Activated naive CD4-positive, alpha-beta T cell treated with anti-CD3 and anti-CD28 coated beads, Interleukin-2, amount 10 ng/mL, durations not matched to agents 7 days and 5 days (primary cell): ENCODE measurements around the gene CBLN4.

Experiments used
- CTCF ChIA-PET: fragments of 350-600 bp; sonication (Branson Sonifier 250); formaldehyde crosslinking; loops from one replicate; lab custom pipeline; 2021; ENCODE audit warnings: antibody characterized with exemption; lab: Charles Lee
- DNase-seq: peaks from one replicate; pipeline ENCODE4 v3.0.0-alpha.2; 2020
- H3K27ac Mint-ChIP-seq: one replicate; pipeline ENCODE4 v1.8.0; 2021; ENCODE audit warnings: mild to moderate bottlenecking, moderate library complexity, mixed read lengths
- H3K27me3 Mint-ChIP-seq: one replicate; pipeline ENCODE4 v1.8.0; 2021; ENCODE audit warnings: mild to moderate bottlenecking, mixed read lengths
- H3K36me3 Mint-ChIP-seq: one replicate; pipeline ENCODE4 v1.8.0; 2021; ENCODE audit warnings: mixed read lengths
- H3K4me1 Mint-ChIP-seq: one replicate; pipeline ENCODE4 v1.8.0; 2021; ENCODE audit warnings: mixed read lengths
- H3K4me3 Mint-ChIP-seq: one replicate; pipeline ENCODE4 v1.8.0; 2021; ENCODE audit warnings: mild to moderate bottlenecking, moderate library complexity, mixed read lengths
- H3K9me3 Mint-ChIP-seq: one replicate; pipeline ENCODE4 v1.8.0; 2021; ENCODE audit warnings: mixed read lengths

Gene CBLN4

GRCh38 chr20:56005389-56005715 lies at the start of gene CBLN4:
Gene CBLN4, minus strand, starts transcription at chr20:56005519. Its CDS starts 1,348 bp downstream, at chr20:56004171.
- CTCF ChIA-PET = no interaction called here
- H3K27ac Mint-ChIP-seq = peak within 1 kb of the TSS; percentile 33
- H3K9me3 Mint-ChIP-seq = peaks cover 10% of the 10 kb centered on the region
- no peaks in the 10 kb centered on the region for H3K36me3 Mint-ChIP-seq
- peaks cover 33% of the 10 kb centered on the region for H3K27me3 Mint-ChIP-seq
- no peaks in the 10 kb centered on the region for H3K4me1 Mint-ChIP-seq
- DNase-seq = no peak
- no peak within 1 kb of the TSS for H3K4me3 Mint-ChIP-seq

GRCh38 chr20:56043227-56043626 lies 37.9 kb upstream of the CBLN4 start:
- H3K4me1 Mint-ChIP-seq = no peaks in the 10 kb centered on the region
- no peak for DNase-seq
- H3K27me3 Mint-ChIP-seq = no peaks in the 10 kb centered on the region
- no peak overlapping the region for H3K4me3 Mint-ChIP-seq
- H3K27ac Mint-ChIP-seq = no peak overlapping the region
- CTCF ChIA-PET = no interaction called here
- H3K36me3 Mint-ChIP-seq = no peaks in the 10 kb centered on the region
- peaks cover 7% of the 10 kb centered on the region for H3K9me3 Mint-ChIP-seq

GRCh38 chr20:56032251-56032650 lies 26.9 kb upstream of the CBLN4 start:
- CTCF ChIA-PET = no interaction called here

GRCh38 chr20:56018716-56019115 lies 13.4 kb upstream of the CBLN4 start:
- no peak overlapping the region for H3K27ac Mint-ChIP-seq
- no peak overlapping the region for H3K4me3 Mint-ChIP-seq
- no peak for DNase-seq
- peaks cover 10% of the 10 kb centered on the region for H3K9me3 Mint-ChIP-seq
- CTCF ChIA-PET = no interaction called here
- H3K36me3 Mint-ChIP-seq = no peaks in the 10 kb centered on the region
- H3K4me1 Mint-ChIP-seq = no peaks in the 10 kb centered on the region
- H3K27me3 Mint-ChIP-seq = no peaks in the 10 kb centered on the region

More at GRCh38 chr20:56032251-56032650, 26.9 kb upstream of the CBLN4 start:
- Mint-ChIP-seq H3K4me3 (no peak overlapping the region), H3K4me1 (no peaks in the 10 kb centered on the region), H3K9me3 (peaks cover 29% of the 10 kb centered on the region), H3K27ac (no peak overlapping the region), H3K27me3 (no peaks in the 10 kb centered on the region), H3K36me3 (no peaks in the 10 kb centered on the region)
- no peak for DNase-seq

- Mint-ChIP-seq H3K9me3 (peaks cover 11% of the 10 kb centered on the region), H3K36me3 (no peaks in the 10 kb centered on the region), H3K27me3 (no peaks in the 10 kb centered on the region), H3K4me1 (no peaks in the 10 kb centered on the region), H3K4me3 (no peak overlapping the region), H3K27ac (no peak overlapping the region)
- no peak for DNase-seq
- CTCF ChIA-PET = no interaction called here
These were observed 12.9 kb upstream of the CBLN4 start for GRCh38 chr20:56018194-56018593.

- no peak for DNase-seq
- CTCF ChIA-PET = no interaction called here
- Mint-ChIP-seq H3K27me3 (no peaks in the 10 kb centered on the region), H3K4me3 (no peak overlapping the region), H3K4me1 (no peaks in the 10 kb centered on the region), H3K9me3 (peaks cover 8% of the 10 kb centered on the region), H3K27ac (no peak overlapping the region), H3K36me3 (no peaks in the 10 kb centered on the region)
These were observed 12.2 kb upstream of the CBLN4 start for GRCh38 chr20:56017560-56017959.

- no peak overlapping the region for H3K27ac Mint-ChIP-seq
- H3K9me3 Mint-ChIP-seq = peaks cover 10% of the 10 kb centered on the region
- H3K27me3 Mint-ChIP-seq = no peaks in the 10 kb centered on the region
- no peak overlapping the region for H3K4me3 Mint-ChIP-seq
- H3K36me3 Mint-ChIP-seq = no peaks in the 10 kb centered on the region
- CTCF ChIA-PET = no interaction called here
- DNase-seq = no peak
- no peaks in the 10 kb centered on the region for H3K4me1 Mint-ChIP-seq
These were observed 9.7 kb upstream of the CBLN4 start for GRCh38 chr20:56014998-56015397.

- Mint-ChIP-seq H3K27me3 (no peaks in the 10 kb centered on the region), H3K4me3 (no peak overlapping the region)
- CTCF ChIA-PET = no interaction called here
These were observed 8.8 kb upstream of the CBLN4 start for GRCh38 chr20:56014151-56014550.

GRCh38 chr20:56004611-56005388 lies 519 bp downstream of the CBLN4 start:
- H3K9me3 Mint-ChIP-seq = peaks cover 8% of the 10 kb centered on the region
- no peak overlapping the region for H3K27ac Mint-ChIP-seq
- no peaks in the 10 kb centered on the region for H3K36me3 Mint-ChIP-seq
- peaks cover 33% of the 10 kb centered on the region for H3K27me3 Mint-ChIP-seq
- no peak for DNase-seq
- H3K4me3 Mint-ChIP-seq = no peak overlapping the region
- CTCF ChIA-PET = no interaction called here
- no peaks in the 10 kb centered on the region for H3K4me1 Mint-ChIP-seq

More at GRCh38 chr20:56014151-56014550, 8.8 kb upstream of the CBLN4 start:
- no peak for DNase-seq
- no peaks in the 10 kb centered on the region for H3K4me1 Mint-ChIP-seq
- no peak overlapping the region for H3K27ac Mint-ChIP-seq
- peaks cover 12% of the 10 kb centered on the region for H3K9me3 Mint-ChIP-seq
- no peaks in the 10 kb centered on the region for H3K36me3 Mint-ChIP-seq

GRCh38 chr20:56004007-56004406 lies 1.3 kb downstream of the CBLN4 start:
- Mint-ChIP-seq H3K36me3 (no peaks in the 10 kb centered on the region), H3K9me3 (peaks cover 6% of the 10 kb centered on the region), H3K27ac (no peak overlapping the region), H3K27me3 (peaks cover 33% of the 10 kb centered on the region), H3K4me1 (no peaks in the 10 kb centered on the region), H3K4me3 (no peak overlapping the region)
- no peak for DNase-seq
- CTCF ChIA-PET = no interaction called here

GRCh38 chr20:56002908-56003800 lies 2.2 kb downstream of the CBLN4 start:
- CTCF ChIA-PET = no interaction called here
- Mint-ChIP-seq H3K9me3 (peaks cover 6% of the 10 kb centered on the region), H3K36me3 (no peaks in the 10 kb centered on the region), H3K4me3 (no peak overlapping the region), H3K27me3 (peaks cover 33% of the 10 kb centered on the region), H3K27ac (no peak overlapping the region), H3K4me1 (no peaks in the 10 kb centered on the region)
- DNase-seq = no peak

GRCh38 chr20:56001890-56002289 lies 3.4 kb downstream of the CBLN4 start:
- H3K27me3 Mint-ChIP-seq = peaks cover 33% of the 10 kb centered on the region
- H3K27ac Mint-ChIP-seq = no peak overlapping the region
- no peaks in the 10 kb centered on the region for H3K4me1 Mint-ChIP-seq
- H3K36me3 Mint-ChIP-seq = no peaks in the 10 kb centered on the region
- no peak for DNase-seq
- CTCF ChIA-PET = no interaction called here
- H3K4me3 Mint-ChIP-seq = no peak overlapping the region
- peaks cover 5% of the 10 kb centered on the region for H3K9me3 Mint-ChIP-seq

- H3K4me3 Mint-ChIP-seq = no peak overlapping the region
- H3K27ac Mint-ChIP-seq = no peak overlapping the region
- no peaks in the 10 kb centered on the region for H3K36me3 Mint-ChIP-seq
- H3K9me3 Mint-ChIP-seq = peaks cover 5% of the 10 kb centered on the region
- H3K4me1 Mint-ChIP-seq = no peaks in the 10 kb centered on the region
- no peak for DNase-seq
- CTCF ChIA-PET = no interaction called here
- H3K27me3 Mint-ChIP-seq = peaks cover 33% of the 10 kb centered on the region
These were observed 4.1 kb downstream of the CBLN4 start for GRCh38 chr20:56001106-56001785.

- CTCF ChIA-PET = no interaction called here
- H3K27ac Mint-ChIP-seq = no peak overlapping the region
- DNase-seq = no peak
- H3K9me3 Mint-ChIP-seq = peaks cover 5% of the 10 kb centered on the region
- H3K36me3 Mint-ChIP-seq = no peaks in the 10 kb centered on the region
- H3K27me3 Mint-ChIP-seq = no peaks in the 10 kb centered on the region
- no peaks in the 10 kb centered on the region for H3K4me1 Mint-ChIP-seq
- H3K4me3 Mint-ChIP-seq = no peak overlapping the region
These were observed 26.8 kb downstream of the CBLN4 start for GRCh38 chr20:55978550-55978949.
